ENCODE results near the gene OOSP4A.

OOSP4A gene

GRCh38 chr11:60018058-60018457, 54.2 kb downstream of the OOSP4A start:
- H3K27ac ChIP-seq (ENCODE audit: low read depth, low read length) = no peak overlapping the region
- H3K4me3 ChIP-seq (ENCODE audit: low read depth, low read length) = no peak overlapping the region
- H2AFZ ChIP-seq (ENCODE audit: low read length, unreplicated experiment) = no peak overlapping the region
- H3K79me2 ChIP-seq (ENCODE audit: control insufficient read depth, insufficient read depth, low read length, unreplicated experiment) = no peaks in the 10 kb centered on the region
- H3K36me3 ChIP-seq (ENCODE audit: insufficient read depth, low read length) = no peaks in the 10 kb centered on the region
- no peaks in the 10 kb centered on the region for H3K4me1 ChIP-seq (ENCODE audit: control insufficient read depth, insufficient read depth, low read length, unreplicated experiment)
- H3K27me3 ChIP-seq (ENCODE audit: insufficient read depth, low read length) = no peaks in the 10 kb centered on the region

Data from ACC112 (cell line).